ENCODE data around the gene TAAR9. TPM values are rescaled to one million over a fixed set of nuclear protein-coding genes. Genes with fewer than 3 reads are reported as not detected.

The TAAR9 gene, protein sequence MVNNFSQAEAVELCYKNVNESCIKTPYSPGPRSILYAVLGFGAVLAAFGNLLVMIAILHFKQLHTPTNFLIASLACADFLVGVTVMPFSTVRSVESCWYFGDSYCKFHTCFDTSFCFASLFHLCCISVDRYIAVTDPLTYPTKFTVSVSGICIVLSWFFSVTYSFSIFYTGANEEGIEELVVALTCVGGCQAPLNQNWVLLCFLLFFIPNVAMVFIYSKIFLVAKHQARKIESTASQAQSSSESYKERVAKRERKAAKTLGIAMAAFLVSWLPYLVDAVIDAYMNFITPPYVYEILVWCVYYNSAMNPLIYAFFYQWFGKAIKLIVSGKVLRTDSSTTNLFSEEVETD
- not detected in 2 replicates for polyA plus RNA-seq (2012; rRNA removed)
- polyA plus RNA-seq (2012; cell fraction: cytosol; rRNA removed) = not detected in 2 replicates
- polyA plus RNA-seq (2012; cell fraction: nucleus; rRNA removed) = not detected in 2 replicates

DNA sequence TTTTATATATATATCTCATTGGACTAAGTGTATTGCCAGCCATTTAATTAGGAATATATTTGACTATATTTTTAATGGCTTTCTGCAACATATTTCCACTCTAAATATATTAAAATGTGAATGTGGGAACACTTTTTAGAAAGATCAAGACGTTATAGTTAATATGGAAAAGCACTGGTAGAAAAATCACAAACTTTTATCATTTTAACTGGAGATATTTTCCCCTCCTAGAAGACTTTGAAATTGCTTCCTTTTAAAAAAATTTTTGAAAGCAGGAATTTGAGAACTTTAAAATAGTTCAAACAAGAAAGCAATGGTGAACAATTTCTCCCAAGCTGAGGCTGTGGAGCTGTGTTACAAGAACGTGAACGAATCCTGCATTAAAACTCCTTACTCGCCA is at the start of gene TAAR9:
TSS of gene TAAR9 (plus strand) at position 301 of the 400 bp plus-strand sequence. CDS start at position 314, 13 bp downstream.
- Histone ChIP-seq H2AFZ (ENCODE audit: low read depth) (no peak within 1 kb of the TSS), H3F3A (replicated peaks; ENCODE audit: insufficient read depth) (no peaks in the 10 kb centered on the region), H3K36me3 (replicated peaks in 1 of 2; ENCODE audit: control insufficient read depth in 1 of 2, insufficient read depth in 2 of 2, low read length in 1 of 2) (no peaks in the 10 kb centered on the region), H3K9me2 (no peaks in the 10 kb centered on the region), H3K9ac (no peak within 1 kb of the TSS), H4K20me1 (ENCODE audit: insufficient read depth) (no peaks in the 10 kb centered on the region), H3K4me2 (no peak within 1 kb of the TSS), H3K9me3 (no peaks in the 10 kb centered on the region), H3K4me3 (ENCODE audit: low read depth in 2 of 2, low read length in 1 of 2) (no peak within 1 kb of the TSS), H3K27ac (ENCODE audit: low read depth in 2 of 2, low read length in 1 of 2) (no peak within 1 kb of the TSS), H3K79me2 (ENCODE audit: insufficient read depth) (no peaks in the 10 kb centered on the region), H3K4me1 (ENCODE audit: control insufficient read depth in 1 of 2, insufficient read depth in 2 of 2, low read depth in 1 of 2, low read length in 1 of 2) (no peaks in the 10 kb centered on the region), H3K27me3 (ENCODE audit: insufficient read depth) (peaks cover 21% of the 10 kb centered on the region)
- 2% methylated on average over 4 of the region's 4 CpGs for WGBS (ENCODE audit: low lambda C conversion rate)
- CTCF ChIA-PET = interaction anchor here (1.6 to 4.0 kb wide), 3 partner anchors 8 to 260 kb away, joined by 4 to 33 read pairs (median 7); partner anchors contain the start of gene SLC18B1
- POLR2A ChIA-PET = no interaction called here
- no peak for DNase-seq
- TF ChIP-seq, protein P1, sequence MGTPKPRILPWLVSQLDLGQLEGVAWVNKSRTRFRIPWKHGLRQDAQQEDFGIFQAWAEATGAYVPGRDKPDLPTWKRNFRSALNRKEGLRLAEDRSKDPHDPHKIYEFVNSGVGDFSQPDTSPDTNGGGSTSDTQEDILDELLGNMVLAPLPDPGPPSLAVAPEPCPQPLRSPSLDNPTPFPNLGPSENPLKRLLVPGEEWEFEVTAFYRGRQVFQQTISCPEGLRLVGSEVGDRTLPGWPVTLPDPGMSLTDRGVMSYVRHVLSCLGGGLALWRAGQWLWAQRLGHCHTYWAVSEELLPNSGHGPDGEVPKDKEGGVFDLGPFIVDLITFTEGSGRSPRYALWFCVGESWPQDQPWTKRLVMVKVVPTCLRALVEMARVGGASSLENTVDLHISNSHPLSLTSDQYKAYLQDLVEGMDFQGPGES (IDR thresholded peaks at IDR 0.05; ENCODE audit: low read depth, low read length) = no peak
- TF ChIP-seq, protein P2, sequence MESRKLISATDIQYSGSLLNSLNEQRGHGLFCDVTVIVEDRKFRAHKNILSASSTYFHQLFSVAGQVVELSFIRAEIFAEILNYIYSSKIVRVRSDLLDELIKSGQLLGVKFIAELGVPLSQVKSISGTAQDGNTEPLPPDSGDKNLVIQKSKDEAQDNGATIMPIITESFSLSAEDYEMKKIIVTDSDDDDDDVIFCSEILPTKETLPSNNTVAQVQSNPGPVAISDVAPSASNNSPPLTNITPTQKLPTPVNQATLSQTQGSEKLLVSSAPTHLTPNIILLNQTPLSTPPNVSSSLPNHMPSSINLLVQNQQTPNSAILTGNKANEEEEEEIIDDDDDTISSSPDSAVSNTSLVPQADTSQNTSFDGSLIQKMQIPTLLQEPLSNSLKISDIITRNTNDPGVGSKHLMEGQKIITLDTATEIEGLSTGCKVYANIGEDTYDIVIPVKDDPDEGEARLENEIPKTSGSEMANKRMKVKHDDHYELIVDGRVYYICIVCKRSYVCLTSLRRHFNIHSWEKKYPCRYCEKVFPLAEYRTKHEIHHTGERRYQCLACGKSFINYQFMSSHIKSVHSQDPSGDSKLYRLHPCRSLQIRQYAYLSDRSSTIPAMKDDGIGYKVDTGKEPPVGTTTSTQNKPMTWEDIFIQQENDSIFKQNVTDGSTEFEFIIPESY (IDR thresholded peaks at IDR 0.05; ENCODE audit: borderline replicate concordance, low read depth) = no peak
- TF ChIP-seq MXI1 (IDR thresholded peaks at IDR 0.05; ENCODE audit: low read depth, low read length) (no peak), FOSL2 (IDR thresholded peaks at IDR 0.05; ENCODE audit: borderline replicate concordance, low read depth) (no peak), FOXM1 (IDR thresholded peaks at IDR 0.05; ENCODE audit: low read depth) (no peak), FOXJ3 (CRISPR knock-in tag; IDR thresholded peaks at IDR 0.05) (no peak), EZH2phosphoT487 (IDR thresholded peaks at IDR 0.05; ENCODE audit: borderline replicate concordance, low read depth) (no peak), RFX5 (IDR thresholded peaks at IDR 0.05; ENCODE audit: low read length) (no peak), NFIC (IDR thresholded peaks at IDR 0.05; ENCODE audit: borderline replicate concordance) (no peak), TEAD4 (IDR thresholded peaks at IDR 0.05; ENCODE audit: borderline replicate concordance, insufficient read depth) (no peak), RAD21 (IDR thresholded peaks at IDR 0.05; ENCODE audit: low read length) (no peak), SIN3A (IDR thresholded peaks at IDR 0.05; ENCODE audit: borderline replicate concordance, low read depth, low read length) (no peak), YY1 (IDR thresholded peaks at IDR 0.05; ENCODE audit: low read depth) (no peak)

Measured in SK-N-SH (cell line).